Fibroblast of villous mesenchyme (primary cell): ENCODE results near the gene POLR2L. TPM values are rescaled to one million over a fixed set of nuclear protein-coding genes. Genes with fewer than 3 reads are reported as not detected.

Experiments
- DNase-seq: peaks from one replicate; pipeline ENCODE4 v3.0.0-alpha.2; 2010; ENCODE audit warnings: low read depth
- H3K4me3 ChIP-seq: 2 replicates; pipeline ENCODE4 v1.5.1; 2011; ENCODE audit warnings: low read depth, mild to moderate bottlenecking, low read length
- total RNA-seq: library from RNA; depleted of rRNA; stranded (reverse); fragments of >200 nt; gene quantifications from 2 replicates; pipeline ENCODE4 v1.2.3, GENCODE V29; 2012
- TF ChIP-seq, protein P1 (sequence below): IDR thresholded peaks from 2 replicates; pipeline ENCODE4 v1.5.1; 2012; ENCODE audit warnings: low read depth, mild to moderate bottlenecking, low read length; ENCODE audit not compliant: insufficient read depth

POLR2L gene
- total RNA-seq, 1 donor: 92.4 TPM

DNA sequence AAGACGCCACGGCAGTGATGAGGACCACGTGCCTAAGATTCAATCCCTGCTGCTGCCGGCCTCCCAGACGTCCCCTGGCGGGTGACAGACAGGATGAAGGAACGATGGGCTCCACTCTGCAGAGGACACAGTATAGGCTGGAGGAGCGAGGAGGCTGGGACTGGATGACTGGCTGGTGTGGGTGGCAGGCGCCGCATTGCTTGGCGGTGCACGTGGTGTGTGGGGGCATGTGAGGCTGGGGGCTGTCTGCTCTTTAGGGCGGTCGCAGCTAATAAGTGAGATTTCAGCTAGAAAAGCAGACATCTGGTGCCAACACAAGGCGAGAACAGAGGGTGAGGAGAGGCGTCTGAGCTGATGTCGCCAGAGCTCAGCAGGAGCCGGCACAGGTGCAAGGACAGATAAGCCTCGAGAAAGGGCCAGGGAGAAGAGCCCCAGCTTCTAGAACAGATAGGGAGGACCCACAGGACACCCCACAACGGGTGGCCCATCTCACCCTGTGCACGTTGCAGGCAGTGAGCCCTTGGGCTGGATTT is 33.5 kb upstream of the POLR2L start:
- DNase-seq: no peak
- TF ChIP-seq, protein P1, sequence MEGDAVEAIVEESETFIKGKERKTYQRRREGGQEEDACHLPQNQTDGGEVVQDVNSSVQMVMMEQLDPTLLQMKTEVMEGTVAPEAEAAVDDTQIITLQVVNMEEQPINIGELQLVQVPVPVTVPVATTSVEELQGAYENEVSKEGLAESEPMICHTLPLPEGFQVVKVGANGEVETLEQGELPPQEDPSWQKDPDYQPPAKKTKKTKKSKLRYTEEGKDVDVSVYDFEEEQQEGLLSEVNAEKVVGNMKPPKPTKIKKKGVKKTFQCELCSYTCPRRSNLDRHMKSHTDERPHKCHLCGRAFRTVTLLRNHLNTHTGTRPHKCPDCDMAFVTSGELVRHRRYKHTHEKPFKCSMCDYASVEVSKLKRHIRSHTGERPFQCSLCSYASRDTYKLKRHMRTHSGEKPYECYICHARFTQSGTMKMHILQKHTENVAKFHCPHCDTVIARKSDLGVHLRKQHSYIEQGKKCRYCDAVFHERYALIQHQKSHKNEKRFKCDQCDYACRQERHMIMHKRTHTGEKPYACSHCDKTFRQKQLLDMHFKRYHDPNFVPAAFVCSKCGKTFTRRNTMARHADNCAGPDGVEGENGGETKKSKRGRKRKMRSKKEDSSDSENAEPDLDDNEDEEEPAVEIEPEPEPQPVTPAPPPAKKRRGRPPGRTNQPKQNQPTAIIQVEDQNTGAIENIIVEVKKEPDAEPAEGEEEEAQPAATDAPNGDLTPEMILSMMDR: no peak

DNA sequence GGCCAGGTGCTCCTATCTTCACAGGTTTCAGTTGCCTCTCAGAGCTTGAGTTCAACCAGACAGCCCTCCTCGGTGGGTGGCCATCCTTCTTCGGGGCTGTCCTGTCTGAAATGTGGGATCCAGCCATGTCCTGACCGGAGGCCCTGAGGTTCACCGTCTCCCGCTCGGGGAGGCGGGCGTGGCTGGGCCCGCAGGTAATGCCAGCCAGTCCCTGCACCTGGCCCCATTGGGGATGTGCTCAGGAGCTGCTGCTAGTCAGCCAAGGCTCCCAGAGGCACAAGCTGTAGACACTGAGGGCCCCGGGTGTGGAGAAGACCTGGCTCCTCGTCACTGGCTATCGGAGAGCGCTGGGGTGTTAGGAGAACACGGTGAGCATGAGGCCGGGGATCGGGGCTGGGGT is 32.9 kb upstream of the POLR2L start:
- TF ChIP-seq, protein P1: no peak
- H3K4me3 ChIP-seq: no peak overlapping the region
- DNase-seq: no peak

More for the DNA sequence above, 33.5 kb upstream of the POLR2L start:
- H3K4me3 ChIP-seq: no peak overlapping the region

DNA sequence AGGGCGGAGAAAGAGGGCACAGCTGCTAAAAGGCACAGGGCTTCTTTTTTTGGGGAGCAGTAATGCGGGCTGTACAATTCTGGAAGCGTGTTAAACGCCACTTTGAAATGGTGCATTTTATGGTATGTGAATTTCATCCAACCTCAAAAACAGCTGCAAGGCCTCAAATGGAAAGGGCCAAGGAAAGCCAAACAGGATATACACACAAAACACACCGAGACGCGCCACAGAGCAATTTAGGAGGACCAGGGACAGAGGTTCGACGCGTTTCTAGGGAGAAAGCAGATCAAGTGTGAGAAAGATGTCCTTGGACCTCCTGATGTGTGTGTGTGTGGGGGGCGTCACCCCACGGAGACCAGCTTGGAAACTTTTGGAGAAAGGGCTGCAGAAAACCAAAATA is 31.4 kb upstream of the POLR2L start:
- peak; percentile 40 for DNase-seq
- TF ChIP-seq, protein P1: no peak
- H3K4me3 ChIP-seq: no peak overlapping the region

DNA sequence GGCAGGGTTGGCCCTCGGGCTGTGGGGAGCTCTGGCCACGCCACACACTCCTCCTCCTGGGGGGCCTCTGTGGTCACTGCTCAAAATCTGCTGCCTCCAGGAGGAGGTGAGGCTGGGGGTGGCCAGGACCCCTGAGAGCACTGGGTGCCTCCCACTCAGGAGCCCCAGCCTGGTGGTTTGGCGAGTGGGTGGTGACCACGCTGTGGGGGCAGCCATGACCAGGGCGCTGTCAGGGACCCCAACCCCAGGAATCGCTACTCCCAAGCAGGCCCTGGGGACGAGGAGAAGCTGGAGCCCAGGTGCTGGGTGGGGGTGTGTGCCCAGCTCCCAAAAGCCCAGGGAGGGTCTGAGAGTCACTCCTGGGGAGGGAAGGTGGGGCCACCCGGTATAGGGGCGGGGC is 30.5 kb upstream of the POLR2L start:
- TF ChIP-seq, protein P1: no peak
- no peak overlapping the region for H3K4me3 ChIP-seq
- DNase-seq: no peak

DNA sequence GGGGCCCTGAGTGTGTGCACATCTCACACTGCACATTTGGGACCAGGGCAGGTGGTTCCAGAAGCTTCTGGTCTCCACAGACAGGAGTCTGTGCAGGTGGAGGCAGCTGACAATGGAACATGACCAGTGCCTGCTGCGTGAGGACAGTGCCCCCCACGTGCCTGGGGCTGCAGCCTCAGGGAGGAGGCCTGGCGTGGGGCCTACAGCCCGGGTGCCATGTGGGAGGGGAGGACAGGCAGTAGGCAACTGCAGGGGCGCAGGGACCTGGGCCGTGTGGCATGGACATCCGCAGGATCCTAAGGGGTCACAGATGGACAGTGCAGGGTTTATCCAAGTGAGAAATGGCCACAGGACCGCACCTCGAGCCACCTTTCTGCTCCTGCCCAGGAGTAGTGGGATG is 29.1 kb upstream of the POLR2L start:
- H3K4me3 ChIP-seq: no peak overlapping the region
- TF ChIP-seq, protein P1: no peak
- no peak for DNase-seq

DNA sequence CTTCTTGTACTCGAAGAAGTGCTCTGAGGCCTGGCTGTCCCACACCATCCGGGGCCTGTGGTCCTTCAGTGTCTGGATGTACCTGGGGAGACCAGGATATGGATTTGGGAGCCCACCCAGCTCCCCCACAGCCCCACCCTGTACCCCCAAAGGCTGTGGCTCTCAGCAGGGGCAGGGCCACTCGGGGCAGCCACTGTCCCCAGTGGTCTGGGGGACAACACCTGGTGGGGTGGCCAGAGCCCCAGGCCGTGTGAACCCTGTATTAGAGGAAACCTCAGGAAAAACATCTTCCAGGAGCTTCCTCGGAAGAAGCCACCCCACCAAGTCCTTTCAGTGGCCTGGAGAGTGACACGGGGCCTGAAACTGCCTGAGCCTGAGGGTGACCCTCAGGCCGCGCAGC is 28.1 kb upstream of the POLR2L start:
- DNase-seq: no peak
- no peak overlapping the region for H3K4me3 ChIP-seq
- TF ChIP-seq, protein P1: no peak

DNA sequence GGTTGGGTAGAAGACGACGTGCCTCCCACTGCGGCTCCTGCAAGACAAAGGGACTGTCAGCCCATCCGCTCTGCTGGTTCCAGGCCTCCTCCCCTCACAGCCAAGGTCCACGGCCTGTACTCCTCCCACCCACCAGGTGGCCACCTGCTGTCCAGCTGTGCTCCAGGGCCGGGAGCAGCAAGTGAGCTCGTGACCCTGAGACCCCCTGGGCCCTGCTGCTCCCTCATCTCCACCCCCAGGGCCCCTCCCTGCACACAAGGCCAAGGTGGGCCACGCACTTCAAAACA is 27.7 kb upstream of the POLR2L start:
- no peak for DNase-seq
- TF ChIP-seq, protein P1: peak; percentile 6
- no peak overlapping the region for H3K4me3 ChIP-seq
